RWPE2 (cell line): ENCODE results near the gene MRPS25.

ENCODE experiments used
- ATAC-seq: fragments of 200-7000 bp; cut with Tn5 transposase; 3 replicates; pipeline ENCODE4 v1.9.1; 2021; ENCODE audit warnings: low read depth
- DNase-seq: peaks from one replicate; pipeline ENCODE4 v3.0.0-alpha.2; 2020; ENCODE audit warnings: low spot score
- H3K27ac ChIP-seq: fragments of 450-650 bp; 2 replicates; pipeline ENCODE4 v1.5.1; 2017; ENCODE audit warnings: mild to moderate bottlenecking; ENCODE audit not compliant: poor library complexity, severe bottlenecking
- H3K27me3 ChIP-seq: fragments of 250-450 bp; sonication (Bioruptor Pico); 2 replicates; pipeline ENCODE4 v1.5.1; 2021; ENCODE audit warnings: mild to moderate bottlenecking, moderate library complexity; ENCODE audit not compliant: insufficient read depth, poor library complexity, severe bottlenecking
- H3K36me3 ChIP-seq: fragments of 250-450 bp; sonication (Bioruptor Pico); 2 replicates; pipeline ENCODE4 v1.5.1; 2020; ENCODE audit warnings: low read depth, mild to moderate bottlenecking, moderate library complexity
- H3K4me1 ChIP-seq: fragments of 250-450 bp; sonication (Bioruptor Pico); 2 replicates; pipeline ENCODE4 v1.5.1; 2021; ENCODE audit warnings: mild to moderate bottlenecking, moderate library complexity; ENCODE audit not compliant: insufficient read depth, poor library complexity, severe bottlenecking
- H3K4me3 ChIP-seq: fragments of 250-450 bp; sonication (Bioruptor Pico); 2 replicates; pipeline ENCODE4 v1.5.1; 2021; ENCODE audit warnings: mild to moderate bottlenecking, moderate library complexity; ENCODE audit not compliant: severe bottlenecking
- H3K9me3 ChIP-seq: fragments of 250-450 bp; sonication (Bioruptor Pico); 2 replicates; pipeline ENCODE4 v1.5.1; 2021; ENCODE audit warnings: mild to moderate bottlenecking, moderate library complexity; ENCODE audit not compliant: severe bottlenecking
- TF ChIP-seq, protein P1 (sequence below): fragments of 450-650 bp; IDR thresholded peaks from one replicate; pipeline ENCODE4 v1.5.1; 2017; ENCODE audit warnings: mild to moderate bottlenecking, moderate library complexity; ENCODE audit not compliant: poor library complexity, severe bottlenecking

The MRPS25 gene

GRCh38 chr3:15042936-15043335 is 22.2 kb downstream of the MRPS25 start:
- ATAC-seq (no peak), DNase-seq (no peak)
- no peaks in the 10 kb centered on the region for H3K27me3 ChIP-seq
- H3K36me3 ChIP-seq, result peaks cover 100% of the 10 kb centered on the region
- no peaks in the 10 kb centered on the region for H3K9me3 ChIP-seq
- no peak overlapping the region for H3K27ac ChIP-seq
- H3K4me3 ChIP-seq, result no peak overlapping the region
- no peaks in the 10 kb centered on the region for H3K4me1 ChIP-seq
- TF ChIP-seq, protein P1, sequence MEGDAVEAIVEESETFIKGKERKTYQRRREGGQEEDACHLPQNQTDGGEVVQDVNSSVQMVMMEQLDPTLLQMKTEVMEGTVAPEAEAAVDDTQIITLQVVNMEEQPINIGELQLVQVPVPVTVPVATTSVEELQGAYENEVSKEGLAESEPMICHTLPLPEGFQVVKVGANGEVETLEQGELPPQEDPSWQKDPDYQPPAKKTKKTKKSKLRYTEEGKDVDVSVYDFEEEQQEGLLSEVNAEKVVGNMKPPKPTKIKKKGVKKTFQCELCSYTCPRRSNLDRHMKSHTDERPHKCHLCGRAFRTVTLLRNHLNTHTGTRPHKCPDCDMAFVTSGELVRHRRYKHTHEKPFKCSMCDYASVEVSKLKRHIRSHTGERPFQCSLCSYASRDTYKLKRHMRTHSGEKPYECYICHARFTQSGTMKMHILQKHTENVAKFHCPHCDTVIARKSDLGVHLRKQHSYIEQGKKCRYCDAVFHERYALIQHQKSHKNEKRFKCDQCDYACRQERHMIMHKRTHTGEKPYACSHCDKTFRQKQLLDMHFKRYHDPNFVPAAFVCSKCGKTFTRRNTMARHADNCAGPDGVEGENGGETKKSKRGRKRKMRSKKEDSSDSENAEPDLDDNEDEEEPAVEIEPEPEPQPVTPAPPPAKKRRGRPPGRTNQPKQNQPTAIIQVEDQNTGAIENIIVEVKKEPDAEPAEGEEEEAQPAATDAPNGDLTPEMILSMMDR, result no peak

- DNase-seq (no peak), ATAC-seq (no peak)
- H3K27me3 ChIP-seq, result no peaks in the 10 kb centered on the region
- H3K27ac ChIP-seq, result no peak overlapping the region
- H3K4me3 ChIP-seq, result no peak overlapping the region
- no peaks in the 10 kb centered on the region for H3K4me1 ChIP-seq
- no peaks in the 10 kb centered on the region for H3K9me3 ChIP-seq
- TF ChIP-seq, protein P1, result no peak
- H3K36me3 ChIP-seq, result peaks cover 100% of the 10 kb centered on the region
Observed at GRCh38 chr3:15041950-15042349, 23.2 kb downstream of the MRPS25 start.

- peaks cover 99% of the 10 kb centered on the region for H3K36me3 ChIP-seq
- H3K4me1 ChIP-seq, result no peaks in the 10 kb centered on the region
- H3K4me3 ChIP-seq, result no peak overlapping the region
- TF ChIP-seq, protein P1, result no peak
- H3K27ac ChIP-seq, result no peak overlapping the region
- H3K9me3 ChIP-seq, result no peaks in the 10 kb centered on the region
- H3K27me3 ChIP-seq, result no peaks in the 10 kb centered on the region
- ATAC-seq (no peak), DNase-seq (no peak)
Observed at GRCh38 chr3:15040844-15041243, 24.3 kb downstream of the MRPS25 start.

DNA sequence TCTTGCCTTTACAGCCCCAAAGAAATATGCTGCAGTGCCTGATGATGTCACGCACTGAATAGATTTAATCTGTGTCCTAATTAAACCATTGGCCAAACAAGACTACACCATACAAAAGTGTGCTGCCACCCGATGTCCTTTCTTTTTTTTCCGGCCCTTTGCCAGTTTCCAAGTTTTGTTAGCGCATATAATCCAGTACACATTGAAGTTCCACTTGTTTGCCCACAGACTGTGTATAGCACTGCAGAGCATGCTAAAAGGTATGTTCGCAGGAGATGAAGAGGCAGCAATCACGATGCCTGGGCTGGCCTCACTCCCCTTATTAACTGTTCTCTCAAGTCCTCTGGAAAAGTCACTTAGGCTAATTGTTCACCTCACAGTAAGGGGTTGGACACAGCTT is 26.8 kb downstream of the MRPS25 start:
- Histone ChIP-seq H3K27me3 (no peaks in the 10 kb centered on the region), H3K36me3 (peaks cover 95% of the 10 kb centered on the region), H3K4me1 (no peaks in the 10 kb centered on the region), H3K27ac (no peak overlapping the region), H3K9me3 (no peaks in the 10 kb centered on the region), H3K4me3 (no peak overlapping the region)
- DNase-seq, result no peak
- no peak for ATAC-seq
- TF ChIP-seq, protein P1, result no peak

DNA sequence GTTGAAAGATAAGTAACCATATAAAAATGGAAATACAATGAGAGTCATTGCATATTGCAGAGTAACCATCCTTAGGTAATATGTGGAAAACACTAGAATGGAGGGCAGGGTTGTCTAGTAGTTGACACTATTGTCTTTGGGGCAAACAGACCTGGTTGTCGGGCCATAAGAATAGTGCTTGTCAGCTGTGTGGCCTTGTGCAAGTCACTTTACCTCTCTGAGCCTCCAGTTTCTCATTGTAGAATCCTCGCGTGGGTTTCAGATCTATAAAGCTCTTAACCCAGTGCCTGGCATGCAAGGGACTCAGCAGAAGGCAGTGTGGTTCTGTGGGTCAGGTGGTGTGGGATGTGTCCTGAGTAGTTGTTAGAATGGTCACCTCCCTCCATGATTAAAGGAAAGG is 32.0 kb downstream of the MRPS25 start:
- DNase-seq (no peak), ATAC-seq (no peak)
- TF ChIP-seq, protein P1, result no peak
- H3K4me3 ChIP-seq, result no peak overlapping the region
- H3K27me3 ChIP-seq, result no peaks in the 10 kb centered on the region
- peaks cover 94% of the 10 kb centered on the region for H3K36me3 ChIP-seq
- H3K9me3 ChIP-seq, result no peaks in the 10 kb centered on the region
- H3K4me1 ChIP-seq, result no peaks in the 10 kb centered on the region
- no peak overlapping the region for H3K27ac ChIP-seq
